MCF 10A (cell line): ENCODE measurements around the gene FRAS1. TPM values are rescaled to one million over a fixed set of nuclear protein-coding genes. Genes with fewer than 3 reads are reported as not detected.

Experiments used
- BruUV-seq: library from RNA; stranded (reverse); fragments of 400-500 nt; replicated peaks from 2 replicates; lab custom pipeline; 2021; lab: Mats Ljungman, UMichigan
- CTCF ChIA-PET: fragments of 300-600 bp; sonication (Branson Sonifier 250); formaldehyde crosslinking; extraction: SDS; loops from one replicate; lab custom pipeline; 2021; ENCODE audit warnings: antibody characterized with exemption, inconsistent platforms; lab: Yijun Ruan, JAX
- POLR2A ChIA-PET: fragments of 300-600, 350-650 bp; sonication (Branson Sonifier 250); formaldehyde crosslinking; extraction: SDS; loops from one replicate; lab custom pipeline; 2020; ENCODE audit warnings: antibody characterized with exemption, inconsistent platforms; lab: Yijun Ruan, JAX
- DNase-seq: peaks from one replicate; pipeline ENCODE4 v3.0.0-alpha.2; 2018; ENCODE audit not compliant: unreplicated experiment
- H3K27ac Mint-ChIP-seq: one replicate; pipeline ENCODE4 v1.8.0; 2022; ENCODE audit warnings: mild to moderate bottlenecking, low read depth, mixed read lengths; ENCODE audit not compliant: unreplicated experiment
- H3K27me3 Mint-ChIP-seq: one replicate; pipeline ENCODE4 v1.8.0; 2022; ENCODE audit warnings: mixed read lengths; ENCODE audit not compliant: insufficient read depth, unreplicated experiment
- H3K36me3 Mint-ChIP-seq: one replicate; pipeline ENCODE4 v1.8.0; 2022; ENCODE audit warnings: mild to moderate bottlenecking, moderate library complexity, mixed read lengths; ENCODE audit not compliant: insufficient read depth, unreplicated experiment
- H3K4me1 Mint-ChIP-seq: one replicate; pipeline ENCODE4 v1.8.0; 2022; ENCODE audit warnings: mixed read lengths; ENCODE audit not compliant: insufficient read depth, unreplicated experiment
- H3K4me3 Mint-ChIP-seq: one replicate; pipeline ENCODE4 v1.8.0; 2022; ENCODE audit warnings: mild to moderate bottlenecking, moderate library complexity, mixed read lengths; ENCODE audit not compliant: unreplicated experiment
- H3K9me3 Mint-ChIP-seq: one replicate; pipeline ENCODE4 v1.8.0; 2022; ENCODE audit warnings: mixed read lengths; ENCODE audit not compliant: unreplicated experiment
- intact Hi-C: fragments of 100-400 bp; cut with micrococcal nuclease; formaldehyde crosslinking; loops from 2 replicates; pipeline ENCODE4 v1.14.1; 2022
- total RNA-seq: library from RNA; stranded (reverse); gene quantifications from 2 replicates; pipeline ENCODE4 v1.2.3, GENCODE V29; 2022
- TF ChIP-seq, protein P1 (sequence below): fragments of 200-600 bp; IDR thresholded peaks from one replicate; pipeline ENCODE4 v1.8.0; 2022; ENCODE audit warnings: antibody characterized with exemption, mild to moderate bottlenecking; ENCODE audit not compliant: unreplicated experiment

FRAS1 gene
- total RNA-seq, 1 experiment from 2014 or later: 2.0 TPM

DNA sequence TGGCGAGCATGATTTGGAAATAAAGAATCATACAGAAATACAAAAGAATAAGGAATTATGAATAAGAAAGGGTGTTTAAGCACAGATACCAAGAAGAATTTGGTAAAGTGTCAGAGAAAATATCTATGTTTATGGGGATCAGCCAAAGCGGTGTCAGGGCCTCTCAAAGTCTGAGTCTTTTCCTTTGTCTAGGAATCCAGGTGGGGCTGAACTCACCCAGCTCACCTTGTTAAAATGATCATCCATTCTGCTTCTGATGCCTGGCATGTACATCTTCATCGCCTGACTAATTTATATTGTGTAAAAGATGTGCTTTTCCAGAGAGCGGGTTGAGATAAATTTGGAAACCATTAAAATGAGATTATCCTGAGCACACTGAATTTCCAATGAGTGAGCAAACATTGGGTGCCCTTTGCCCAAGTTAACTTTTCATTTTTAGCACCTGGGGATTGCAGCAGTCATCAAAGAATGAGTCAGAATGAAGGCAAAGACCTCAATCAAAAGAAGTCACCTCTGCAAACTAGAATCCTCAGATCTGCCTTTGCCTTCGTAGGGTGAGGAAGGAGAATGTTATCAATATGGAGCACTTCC lies 352.6 kb downstream of the FRAS1 start:
- intact Hi-C loops: no loop called here
- POLR2A ChIA-PET: no interaction called here
- Mint-ChIP-seq H3K4me3 (no peak overlapping the region), H3K9me3 (no peaks in the 10 kb centered on the region), H3K36me3 (no peaks in the 10 kb centered on the region), H3K27me3 (no peaks in the 10 kb centered on the region), H3K27ac (no peak overlapping the region), H3K4me1 (no peaks in the 10 kb centered on the region)
- no TSS peak for BruUV-seq
- TF ChIP-seq, protein P1, sequence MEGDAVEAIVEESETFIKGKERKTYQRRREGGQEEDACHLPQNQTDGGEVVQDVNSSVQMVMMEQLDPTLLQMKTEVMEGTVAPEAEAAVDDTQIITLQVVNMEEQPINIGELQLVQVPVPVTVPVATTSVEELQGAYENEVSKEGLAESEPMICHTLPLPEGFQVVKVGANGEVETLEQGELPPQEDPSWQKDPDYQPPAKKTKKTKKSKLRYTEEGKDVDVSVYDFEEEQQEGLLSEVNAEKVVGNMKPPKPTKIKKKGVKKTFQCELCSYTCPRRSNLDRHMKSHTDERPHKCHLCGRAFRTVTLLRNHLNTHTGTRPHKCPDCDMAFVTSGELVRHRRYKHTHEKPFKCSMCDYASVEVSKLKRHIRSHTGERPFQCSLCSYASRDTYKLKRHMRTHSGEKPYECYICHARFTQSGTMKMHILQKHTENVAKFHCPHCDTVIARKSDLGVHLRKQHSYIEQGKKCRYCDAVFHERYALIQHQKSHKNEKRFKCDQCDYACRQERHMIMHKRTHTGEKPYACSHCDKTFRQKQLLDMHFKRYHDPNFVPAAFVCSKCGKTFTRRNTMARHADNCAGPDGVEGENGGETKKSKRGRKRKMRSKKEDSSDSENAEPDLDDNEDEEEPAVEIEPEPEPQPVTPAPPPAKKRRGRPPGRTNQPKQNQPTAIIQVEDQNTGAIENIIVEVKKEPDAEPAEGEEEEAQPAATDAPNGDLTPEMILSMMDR: no peak
- CTCF ChIA-PET: interaction anchor here (1.0 kb wide), 1 partner anchor 29 kb away, joined by 3 read pairs; no protein-coding TSS in a partner anchor
- no peak for DNase-seq

DNA sequence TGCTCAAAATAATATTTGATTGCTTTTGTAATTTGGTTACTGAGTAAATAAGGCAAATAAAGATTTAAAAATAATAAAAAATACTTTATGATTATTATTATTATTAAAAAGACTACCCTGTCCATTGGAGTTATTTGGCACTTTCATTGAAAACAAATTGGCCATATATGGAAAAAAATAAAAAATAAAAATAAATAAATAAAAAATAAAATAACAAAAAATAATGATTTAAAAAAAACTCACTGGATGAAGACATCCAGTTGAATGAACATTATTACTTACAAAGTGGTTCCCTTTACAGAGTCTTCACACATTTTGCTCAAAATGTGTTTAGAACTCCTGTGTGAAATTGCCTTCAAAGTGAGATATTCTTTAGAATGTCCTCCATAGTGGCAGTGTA lies 353.1 kb downstream of the FRAS1 start:
- H3K36me3 Mint-ChIP-seq: no peaks in the 10 kb centered on the region
- H3K4me3 Mint-ChIP-seq: no peak overlapping the region
- DNase-seq: no peak
- no peaks in the 10 kb centered on the region for H3K27me3 Mint-ChIP-seq
- BruUV-seq: no TSS peak
- no peaks in the 10 kb centered on the region for H3K4me1 Mint-ChIP-seq
- no peak overlapping the region for H3K27ac Mint-ChIP-seq
- intact Hi-C loops: no loop called here
- TF ChIP-seq, protein P1: no peak
- CTCF ChIA-PET: interaction anchor here (1.0 kb wide), 1 partner anchor 29 kb away, joined by 3 read pairs; no protein-coding TSS in a partner anchor
- POLR2A ChIA-PET: no interaction called here
- no peaks in the 10 kb centered on the region for H3K9me3 Mint-ChIP-seq

DNA sequence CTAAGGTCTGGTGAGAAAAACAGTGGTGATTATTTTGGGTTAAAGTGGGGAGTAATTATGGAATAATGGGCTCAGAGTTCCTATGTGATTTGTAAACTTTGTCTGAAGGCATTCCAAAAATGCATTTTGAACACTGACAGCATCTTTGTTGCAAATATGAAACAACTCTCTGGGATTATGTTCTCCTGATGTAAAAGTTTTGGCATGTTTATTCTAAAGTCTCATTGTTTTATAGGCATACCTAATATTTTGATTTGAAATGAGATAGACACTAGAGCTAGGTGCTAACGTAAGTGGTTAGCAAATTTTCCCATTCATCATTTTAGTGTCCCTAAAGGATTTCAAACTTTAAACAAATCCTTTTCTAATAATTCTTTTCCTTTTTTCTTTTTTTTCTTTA lies 353.6 kb downstream of the FRAS1 start:
- Mint-ChIP-seq H3K27me3 (no peaks in the 10 kb centered on the region), H3K27ac (no peak overlapping the region), H3K9me3 (no peaks in the 10 kb centered on the region), H3K36me3 (no peaks in the 10 kb centered on the region), H3K4me3 (no peak overlapping the region), H3K4me1 (no peaks in the 10 kb centered on the region)
- TF ChIP-seq, protein P1: no peak
- no TSS peak for BruUV-seq
- DNase-seq: no peak
- POLR2A ChIA-PET: no interaction called here
- intact Hi-C loops: no loop called here
- CTCF ChIA-PET: no interaction called here

DNA sequence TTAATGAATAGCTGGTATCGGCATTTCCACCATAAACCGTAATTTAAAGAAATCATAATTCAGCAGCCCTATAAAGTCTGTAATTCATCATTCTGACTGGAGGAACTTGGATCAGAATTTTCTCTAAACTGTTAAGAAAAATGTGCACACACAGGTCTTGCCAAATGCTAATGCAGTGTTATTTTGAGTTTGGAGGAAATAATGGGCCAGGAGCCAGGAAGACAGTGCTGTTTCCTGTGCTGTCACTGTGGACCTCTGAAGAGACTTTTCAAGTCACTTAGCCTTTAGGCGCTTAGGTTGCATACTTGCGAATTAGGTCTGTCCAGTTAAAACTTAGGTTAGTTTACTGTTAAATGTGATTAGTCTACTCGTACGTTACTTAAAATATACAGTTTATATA lies 357.0 kb downstream of the FRAS1 start:
- Mint-ChIP-seq H3K4me3 (no peak overlapping the region), H3K9me3 (no peaks in the 10 kb centered on the region), H3K27me3 (no peaks in the 10 kb centered on the region), H3K27ac (no peak overlapping the region), H3K4me1 (no peaks in the 10 kb centered on the region), H3K36me3 (no peaks in the 10 kb centered on the region)
- TF ChIP-seq, protein P1: no peak
- no TSS peak for BruUV-seq
- DNase-seq: no peak
- ChIA-PET CTCF (no interaction called here), POLR2A (no interaction called here)
- intact Hi-C loops: no loop called here
